GM19193 (cell line): ENCODE measurements around the gene CYTH2.

Experiments
- POLR2A ChIP-seq: IDR thresholded peaks from 4 replicates; pipeline ENCODE4 v1.6.1; 2011; ENCODE audit not compliant: insufficient read depth, insufficient read length; ENCODE audit errors: extremely low read depth

The CYTH2 gene

GRCh38 chr19:48466561-48467325 lies 2.4 kb upstream of the CYTH2 start:
- no peak for TF ChIP-seq POLR2A

GRCh38 chr19:48468772-48469288 lies 339 bp upstream of the CYTH2 start:
- TF ChIP-seq POLR2A, result no peak

GRCh38 chr19:48469934-48470680 lies 938 bp downstream of the CYTH2 start:
- TF ChIP-seq POLR2A, result no peak

- TF ChIP-seq POLR2A, result no peak
These were observed 1.7 kb downstream of the CYTH2 start for GRCh38 chr19:48470856-48471255.

GRCh38 chr19:48471836-48472235 lies 2.7 kb downstream of the CYTH2 start:
- no peak for TF ChIP-seq POLR2A

GRCh38 chr19:48473161-48473966 lies 4.2 kb downstream of the CYTH2 start:
- no peak for TF ChIP-seq POLR2A

- peak; percentile 19 for TF ChIP-seq POLR2A
These were observed 5.0 kb downstream of the CYTH2 start for GRCh38 chr19:48474084-48474592.

GRCh38 chr19:48475369-48476068 lies 6.3 kb downstream of the CYTH2 start:
- TF ChIP-seq POLR2A, result no peak

GRCh38 chr19:48476176-48476575 lies 7.0 kb downstream of the CYTH2 start:
- no peak for TF ChIP-seq POLR2A

GRCh38 chr19:48477067-48477685 lies 8.0 kb downstream of the CYTH2 start:
- no peak for TF ChIP-seq POLR2A

GRCh38 chr19:48477698-48478338 lies 8.6 kb downstream of the CYTH2 start:
- no peak for TF ChIP-seq POLR2A

GRCh38 chr19:48478339-48479256 lies 9.4 kb downstream of the CYTH2 start:
- no peak for TF ChIP-seq POLR2A
